ENCODE measurements around the gene BRD4.

DNA sequence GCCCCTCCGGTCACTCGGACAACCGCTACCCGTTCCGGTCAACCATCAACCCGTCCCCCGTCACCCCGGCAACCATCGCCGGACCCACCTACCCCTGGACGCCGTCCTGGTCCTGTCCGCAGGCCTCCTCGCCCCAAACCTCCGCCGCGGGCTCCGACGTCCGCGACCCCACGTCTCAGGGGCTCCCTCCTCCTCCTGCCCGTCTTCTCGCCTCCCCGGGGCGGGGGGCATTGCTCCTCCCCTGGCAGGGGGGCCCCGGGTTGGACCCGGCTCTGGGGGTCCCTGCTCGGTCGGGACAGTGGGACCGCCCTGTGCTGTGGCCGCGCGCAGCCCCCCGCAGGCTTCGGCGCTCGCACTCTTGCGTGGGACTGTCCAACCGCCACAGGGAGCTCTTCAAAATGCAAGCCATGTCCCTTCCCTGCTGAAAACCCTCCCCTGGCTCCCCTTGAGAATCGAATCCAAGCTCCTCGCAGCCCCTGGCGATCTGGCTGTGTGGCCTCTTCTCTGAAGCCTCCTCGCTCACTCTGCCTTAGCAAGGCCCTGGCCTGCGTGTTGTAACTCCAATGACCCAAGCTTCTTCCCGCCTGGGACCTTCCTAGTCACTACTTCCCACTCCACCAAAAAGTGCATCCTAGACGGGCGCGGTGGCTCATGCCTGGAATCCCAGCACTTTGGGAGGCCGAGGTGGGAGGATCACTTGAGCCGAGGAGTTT, 108.5 kb downstream of the BRD4 start:
- TF ChIP-seq HDAC6 (IDR thresholded peaks at IDR 0.05; ENCODE audit: unreplicated experiment) (no peak), POLR2AphosphoS2 (IDR thresholded peaks at IDR 0.05; ENCODE audit: low read depth, low read length) (no peak), POLR2A (IDR thresholded peaks at IDR 0.05; ENCODE audit: low read depth, low read length) (no peak)
- TF ChIP-seq, protein P1, sequence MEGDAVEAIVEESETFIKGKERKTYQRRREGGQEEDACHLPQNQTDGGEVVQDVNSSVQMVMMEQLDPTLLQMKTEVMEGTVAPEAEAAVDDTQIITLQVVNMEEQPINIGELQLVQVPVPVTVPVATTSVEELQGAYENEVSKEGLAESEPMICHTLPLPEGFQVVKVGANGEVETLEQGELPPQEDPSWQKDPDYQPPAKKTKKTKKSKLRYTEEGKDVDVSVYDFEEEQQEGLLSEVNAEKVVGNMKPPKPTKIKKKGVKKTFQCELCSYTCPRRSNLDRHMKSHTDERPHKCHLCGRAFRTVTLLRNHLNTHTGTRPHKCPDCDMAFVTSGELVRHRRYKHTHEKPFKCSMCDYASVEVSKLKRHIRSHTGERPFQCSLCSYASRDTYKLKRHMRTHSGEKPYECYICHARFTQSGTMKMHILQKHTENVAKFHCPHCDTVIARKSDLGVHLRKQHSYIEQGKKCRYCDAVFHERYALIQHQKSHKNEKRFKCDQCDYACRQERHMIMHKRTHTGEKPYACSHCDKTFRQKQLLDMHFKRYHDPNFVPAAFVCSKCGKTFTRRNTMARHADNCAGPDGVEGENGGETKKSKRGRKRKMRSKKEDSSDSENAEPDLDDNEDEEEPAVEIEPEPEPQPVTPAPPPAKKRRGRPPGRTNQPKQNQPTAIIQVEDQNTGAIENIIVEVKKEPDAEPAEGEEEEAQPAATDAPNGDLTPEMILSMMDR (IDR thresholded peaks at IDR 0.05 in 2 of 3, conservative IDR thresholded peaks at IDR 0.05 in 1 of 3; ENCODE audit: control insufficient read depth in 2 of 3, extremely low read depth in 1 of 3, insufficient read depth in 1 of 3, low read depth in 3 of 3, low read length in 3 of 3) = no peak
